HG02623 (cell line): ENCODE results near the gene TMC4.
A peak's percentile ranks its signal among the peaks of the same experiment; 100 is the strongest.
"Not testable (repeated sequence)": the region's sequence is repeated elsewhere in the genome, so short reads cannot be mapped to it uniquely, and the experiment has no call there.

Experiments used
- ATAC-seq: cut with Tn5 transposase; IDR thresholded peaks from one replicate; pipeline ENCODE4 v1.9.1; 2021; ENCODE audit warnings: moderate library complexity; ENCODE audit not compliant: unreplicated experiment

TMC4 gene, protein sequence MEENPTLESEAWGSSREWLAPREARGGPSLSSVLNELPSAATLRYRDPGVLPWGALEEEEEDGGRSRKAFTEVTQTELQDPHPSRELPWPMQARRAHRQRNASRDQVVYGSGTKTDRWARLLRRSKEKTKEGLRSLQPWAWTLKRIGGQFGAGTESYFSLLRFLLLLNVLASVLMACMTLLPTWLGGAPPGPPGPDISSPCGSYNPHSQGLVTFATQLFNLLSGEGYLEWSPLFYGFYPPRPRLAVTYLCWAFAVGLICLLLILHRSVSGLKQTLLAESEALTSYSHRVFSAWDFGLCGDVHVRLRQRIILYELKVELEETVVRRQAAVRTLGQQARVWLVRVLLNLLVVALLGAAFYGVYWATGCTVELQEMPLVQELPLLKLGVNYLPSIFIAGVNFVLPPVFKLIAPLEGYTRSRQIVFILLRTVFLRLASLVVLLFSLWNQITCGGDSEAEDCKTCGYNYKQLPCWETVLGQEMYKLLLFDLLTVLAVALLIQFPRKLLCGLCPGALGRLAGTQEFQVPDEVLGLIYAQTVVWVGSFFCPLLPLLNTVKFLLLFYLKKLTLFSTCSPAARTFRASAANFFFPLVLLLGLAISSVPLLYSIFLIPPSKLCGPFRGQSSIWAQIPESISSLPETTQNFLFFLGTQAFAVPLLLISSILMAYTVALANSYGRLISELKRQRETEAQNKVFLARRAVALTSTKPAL

DNA sequence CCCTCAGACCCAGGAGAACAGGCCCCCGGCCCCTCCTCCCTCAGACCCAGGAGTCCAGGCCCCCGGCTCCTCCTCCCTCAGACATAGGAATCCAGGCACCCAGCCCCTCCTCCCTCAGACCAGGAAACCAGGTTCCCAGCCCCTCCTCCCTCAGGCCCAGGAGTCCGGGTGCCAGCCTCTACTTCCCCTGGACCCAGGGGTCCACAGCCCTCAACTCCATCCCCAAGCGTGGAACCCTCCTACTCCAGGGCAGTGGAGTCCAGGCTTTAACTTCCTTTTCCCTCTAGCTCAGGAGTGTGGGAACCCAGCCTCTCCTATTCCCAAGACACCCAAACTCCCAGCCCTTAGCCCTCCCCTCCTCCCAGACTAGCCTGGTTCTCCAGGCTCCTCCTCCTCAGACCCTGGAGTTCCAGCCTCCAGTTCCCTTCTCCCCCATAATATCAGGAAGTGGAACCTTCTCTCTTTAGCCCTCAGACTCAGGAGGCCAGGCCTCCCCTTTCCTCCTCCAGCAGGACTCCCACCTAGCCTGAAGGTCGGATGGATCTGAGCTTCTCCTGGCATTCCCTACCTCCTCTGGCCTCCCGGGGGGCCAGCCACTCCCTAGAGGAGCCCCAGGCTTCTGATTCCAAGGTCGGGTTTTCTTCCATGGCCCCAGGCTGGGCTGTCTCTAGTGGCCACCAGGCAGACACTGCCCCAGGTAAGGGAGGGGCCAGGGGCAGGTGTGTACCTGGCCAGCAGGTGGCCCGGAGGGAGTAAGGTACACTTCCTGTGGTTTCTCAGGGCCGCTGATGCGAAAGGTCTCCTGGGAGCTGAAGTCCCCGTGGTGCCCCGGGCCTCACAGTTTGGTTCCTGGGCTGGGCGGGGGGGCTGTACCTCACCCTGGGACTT, at the start of gene TMC4:
TSS of gene TMC4 (minus strand) at position 690 of the 888 bp plus-strand sequence. CDS start at position 647, 43 bp downstream.
- ATAC-seq: no peak

DNA sequence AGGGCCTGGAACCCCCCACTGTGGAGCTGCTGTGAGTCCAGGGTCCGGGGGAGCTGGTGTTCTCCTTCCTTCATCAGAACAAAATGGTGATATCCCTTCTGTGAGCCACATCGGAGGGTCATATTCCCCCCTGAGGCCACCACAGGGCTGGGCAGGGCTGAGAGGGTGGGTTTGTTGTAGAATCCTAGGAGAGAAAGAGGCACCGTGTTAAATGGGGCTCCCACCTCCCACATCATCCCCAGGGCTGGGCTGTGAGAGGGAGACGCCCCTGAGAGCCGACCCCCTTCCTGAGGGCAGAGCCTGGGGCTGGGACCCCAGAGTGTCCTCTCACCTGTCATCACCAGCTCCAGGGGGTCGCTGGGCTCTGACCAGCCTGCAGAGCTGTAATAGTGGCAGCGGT, 49.0 kb upstream of the TMC4 start:
- ATAC-seq: not testable (repeated sequence)

- ATAC-seq: not testable (repeated sequence)
Observed at GRCh38 chr19:54219702-54220101, 46.7 kb upstream of the TMC4 start.

- ATAC-seq: no peak
Observed at GRCh38 chr19:54218960-54219661, 46.2 kb upstream of the TMC4 start.

DNA sequence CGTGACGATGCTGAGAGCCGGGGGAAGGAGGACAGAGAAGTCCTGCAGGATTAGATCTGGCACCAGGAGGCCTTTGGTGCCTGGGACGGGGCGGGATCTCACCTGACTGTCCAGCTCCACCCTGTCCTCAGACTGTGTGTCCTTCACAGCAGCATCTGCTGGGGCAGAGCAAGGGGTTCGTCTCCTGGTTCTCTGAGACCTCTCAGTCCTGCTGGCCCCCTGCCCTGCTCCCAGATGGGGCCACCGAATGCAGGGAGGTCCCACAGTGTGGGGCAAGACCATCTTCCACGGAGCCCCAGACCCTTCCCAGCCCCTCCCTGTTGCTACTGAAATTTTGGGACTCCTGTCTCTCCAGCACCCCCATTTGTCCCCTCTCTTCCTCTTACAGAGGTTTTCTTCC, 45.3 kb upstream of the TMC4 start:
- no peak for ATAC-seq

DNA sequence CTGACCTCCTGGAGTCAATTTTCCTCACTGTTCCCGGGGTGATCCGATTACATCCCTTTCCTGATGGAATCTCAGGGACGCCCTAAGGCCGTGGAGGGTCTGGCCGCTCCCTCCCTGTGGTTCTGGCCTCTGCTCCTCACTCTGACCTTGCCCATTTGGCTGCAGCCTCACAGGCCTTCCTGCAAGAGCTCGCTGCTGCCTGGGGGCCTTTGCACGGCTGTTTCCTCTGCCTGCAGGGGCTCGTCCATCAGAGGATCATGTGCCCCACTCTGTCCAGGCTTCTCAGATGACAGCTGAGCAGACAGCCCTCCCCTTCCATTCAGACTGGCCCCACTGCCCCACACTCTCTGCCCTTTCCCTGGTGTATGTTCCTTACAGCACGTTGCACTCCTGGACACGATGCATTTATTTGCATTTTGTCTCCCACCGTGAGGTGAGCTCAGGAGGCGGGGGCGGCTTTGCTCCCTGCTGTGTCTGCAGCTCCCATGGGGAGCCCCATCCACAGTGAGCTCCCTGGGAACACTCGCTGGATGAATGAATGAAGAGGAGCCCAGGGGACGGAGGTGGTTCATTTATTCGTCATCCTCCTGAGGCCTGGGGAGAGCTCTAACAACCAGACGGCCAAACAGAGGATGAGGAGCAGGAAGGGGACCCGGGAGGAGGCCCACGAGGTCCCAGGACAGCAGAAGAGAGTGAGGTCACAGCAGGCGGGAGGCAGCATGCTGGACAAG, 44.7 kb upstream of the TMC4 start:
- ATAC-seq: not testable (repeated sequence)

- no peak for ATAC-seq
Observed at GRCh38 chr19:54216869-54217268, 43.9 kb upstream of the TMC4 start.

DNA sequence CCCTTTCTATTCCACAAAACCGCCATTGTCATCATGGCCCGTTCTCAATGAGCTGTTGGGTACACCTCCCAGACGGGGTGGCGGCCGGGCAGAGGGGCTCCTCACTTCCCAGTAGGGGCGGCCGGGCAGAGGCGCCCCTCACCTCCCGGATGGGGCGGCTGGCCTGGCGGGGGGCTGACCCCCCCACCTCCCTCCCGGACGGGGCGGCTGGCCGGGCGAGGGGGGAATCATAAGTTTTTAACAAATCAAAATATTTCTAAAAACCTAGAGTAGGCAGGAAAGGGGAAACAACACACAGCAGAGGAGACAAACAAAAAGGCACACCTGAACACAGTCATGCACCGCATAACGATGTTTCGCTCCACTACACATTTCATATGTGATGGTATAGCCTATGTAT, 41.8 kb upstream of the TMC4 start:
- not testable (repeated sequence) for ATAC-seq

- ATAC-seq: not testable (repeated sequence)
Observed at GRCh38 chr19:54214217-54214616, 41.3 kb upstream of the TMC4 start.

GRCh38 chr19:54211235-54211634, 38.3 kb upstream of the TMC4 start:
- ATAC-seq: no peak

GRCh38 chr19:54209811-54210494, 37.0 kb upstream of the TMC4 start:
- no peak for ATAC-seq

DNA sequence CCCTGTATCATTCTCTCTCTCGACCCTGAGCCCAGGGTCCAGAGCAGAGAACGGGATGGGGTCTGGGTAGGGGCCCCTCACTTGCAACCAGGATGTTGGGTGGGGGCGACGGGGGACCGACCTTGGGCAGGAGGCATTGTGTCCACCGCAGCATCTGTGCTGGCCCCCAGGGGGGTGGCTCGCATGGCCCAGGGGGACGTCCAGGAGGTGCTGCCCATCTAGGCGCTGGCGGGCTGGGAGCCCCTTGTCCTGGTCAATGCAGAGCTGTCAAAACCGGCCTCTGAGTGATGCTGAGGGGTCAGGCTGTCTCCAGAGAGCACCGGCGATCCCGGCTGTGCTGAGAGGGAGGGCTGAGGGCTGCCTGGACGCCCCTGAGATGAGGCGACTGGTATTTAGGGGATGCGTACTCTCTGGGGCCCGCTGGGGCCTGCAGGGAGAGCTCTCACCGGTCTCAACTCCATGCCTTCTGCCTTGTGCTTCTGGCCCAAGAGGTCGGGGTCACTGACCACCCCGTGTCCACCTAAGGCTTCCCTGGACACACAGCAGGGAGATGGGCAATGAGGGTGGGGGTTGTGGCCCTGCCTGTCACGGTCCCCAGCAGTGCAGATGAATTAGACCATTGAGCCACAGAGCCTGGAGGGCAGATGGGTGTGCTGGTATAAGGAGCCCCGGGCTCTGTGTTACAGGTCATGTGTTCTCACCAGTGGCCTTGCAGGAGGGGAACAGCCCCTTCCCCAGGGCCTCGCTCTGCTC, 36.3 kb upstream of the TMC4 start:
- ATAC-seq: no peak

GRCh38 chr19:54208784-54209057, 35.8 kb upstream of the TMC4 start:
- ATAC-seq: no peak

DNA sequence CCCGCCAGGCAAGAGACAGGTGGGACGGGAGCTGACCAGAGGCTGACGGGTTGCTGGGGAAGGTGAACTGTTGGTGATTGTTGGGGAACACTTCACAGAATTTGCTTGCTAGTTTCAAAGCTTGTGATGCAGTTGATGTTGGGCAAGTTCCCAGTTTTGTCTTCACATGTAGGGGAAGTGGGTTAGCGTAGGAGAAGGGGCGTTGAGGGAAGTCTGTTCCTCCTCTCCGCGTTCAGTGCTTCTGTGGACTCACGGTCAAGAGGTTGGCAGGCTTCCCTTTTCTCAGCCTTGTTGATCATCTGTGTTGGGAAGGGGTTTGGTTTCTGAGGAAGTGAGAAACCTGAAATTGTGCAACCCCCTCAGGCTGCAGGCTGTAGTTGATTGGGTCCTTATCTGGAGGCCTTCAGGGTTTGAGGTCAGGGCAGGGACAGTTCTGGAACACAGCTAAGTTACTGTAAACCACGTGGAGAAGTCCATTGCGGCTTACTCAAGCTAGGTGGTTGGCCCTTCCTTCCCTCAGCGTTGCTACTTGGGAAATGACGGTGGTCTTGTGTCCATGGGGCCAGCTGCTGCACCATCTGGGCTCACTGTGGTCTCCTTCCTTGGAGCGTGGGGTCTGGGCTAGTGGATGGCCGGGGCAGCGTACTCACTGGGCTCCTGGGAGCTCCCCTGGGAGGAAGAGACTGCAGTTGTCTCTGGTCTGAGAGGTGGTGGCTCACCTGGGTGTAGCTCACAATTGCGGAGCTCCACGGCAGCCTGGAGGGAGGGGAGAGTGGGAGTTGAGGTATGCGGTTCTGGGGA, 35.2 kb upstream of the TMC4 start:
- peak; percentile 48 for ATAC-seq

GRCh38 chr19:54207676-54207982, 34.7 kb upstream of the TMC4 start:
- peak; percentile 11 for ATAC-seq

GRCh38 chr19:54207193-54207592, 34.2 kb upstream of the TMC4 start:
- not testable (repeated sequence) for ATAC-seq

DNA sequence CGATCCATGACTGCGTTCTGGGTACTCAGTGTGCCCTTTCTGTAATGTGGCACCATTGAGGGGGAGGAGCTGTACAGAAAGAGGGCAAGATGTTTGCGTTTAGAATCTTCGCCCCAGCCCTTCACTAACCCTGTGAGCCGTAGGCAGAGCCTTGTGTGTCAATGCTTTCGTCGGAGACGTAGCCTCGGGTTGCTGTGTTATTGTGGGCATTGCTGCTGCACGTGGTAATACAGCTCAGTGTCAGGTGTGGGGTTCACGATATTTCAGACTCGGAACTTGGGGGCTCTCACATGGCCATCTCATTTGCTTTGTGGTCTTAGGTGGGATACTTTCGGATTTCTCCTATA, 33.8 kb upstream of the TMC4 start:
- ATAC-seq: no peak

DNA sequence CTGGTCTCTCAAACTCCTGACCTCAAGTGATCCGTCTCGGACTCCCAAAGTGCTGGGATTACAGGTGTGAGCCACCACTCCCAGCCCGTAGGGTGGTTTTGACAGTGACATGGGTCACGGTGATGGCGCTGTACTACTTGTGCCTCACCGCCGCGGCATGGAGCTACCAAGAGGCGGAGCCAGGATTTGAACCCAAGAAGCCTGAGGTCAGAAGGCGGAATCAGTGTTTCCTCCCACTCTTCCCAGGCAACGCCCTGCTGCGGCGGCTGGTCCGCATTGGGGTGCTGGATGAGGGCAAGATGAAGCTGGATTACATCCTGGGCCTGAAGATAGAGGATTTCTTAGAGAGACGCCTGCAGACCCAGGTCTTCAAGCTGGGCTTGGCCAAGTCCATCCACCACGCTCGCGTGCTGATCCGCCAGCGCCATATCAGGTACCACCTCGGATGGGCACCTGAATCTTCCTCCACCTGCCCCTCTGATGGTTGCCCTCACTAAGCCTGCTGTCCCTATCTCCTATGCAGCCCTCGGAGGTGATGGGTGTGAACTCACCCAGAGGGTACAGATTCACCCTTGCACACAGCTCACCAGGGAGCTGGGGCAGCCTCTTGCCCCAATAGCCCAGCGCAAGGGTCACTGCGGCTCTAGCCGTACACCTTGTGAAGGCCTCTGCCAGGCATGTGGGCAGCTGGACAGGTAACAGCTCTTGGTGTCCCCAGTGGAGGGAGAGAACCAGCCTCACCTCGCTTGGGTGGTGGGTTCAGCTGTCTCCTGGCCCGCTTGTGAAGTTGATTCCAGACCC, 33.3 kb upstream of the TMC4 start:
- no peak for ATAC-seq
